Caki2 (cell line): ENCODE results near the gene TCOF1. TPM values are rescaled to one million over a fixed set of nuclear protein-coding genes. Genes with fewer than 3 reads are reported as not detected.
"Not testable (repeated sequence)": the region's sequence is repeated elsewhere in the genome, so short reads cannot be mapped to it uniquely, and the experiment has no call there.

Source experiments
- DNase-seq: peaks from one replicate; pipeline ENCODE4 v3.0.0-alpha.2; 2015; ENCODE audit warnings: low read depth
- in situ Hi-C: cut with HindIII; loops from 2 replicates; pipeline ENCODE4 v1.10.0; 2016; ENCODE audit warnings: low sequenced_read_pairs, low pct_unique_long_range_greater_than_20kb, mixed read lengths
- total RNA-seq: library from RNA; depleted of rRNA; stranded (reverse); fragments of >200 nt; shearing (Covaris generic); gene quantifications from 2 replicates; pipeline ENCODE4 v1.2.3, GENCODE V29; 2014; ENCODE audit warnings: low replicate concordance

Gene TCOF1
- total RNA-seq, 1 experiment from 2014 or later: 53.1 TPM

- in situ Hi-C loops: no loop called here
- peak; percentile 69 for DNase-seq
These were observed 53.2 kb downstream of the TCOF1 start for GRCh38 chr5:150410524-150411244.

- DNase-seq: no peak
- in situ Hi-C loops: no loop called here
These were observed 53.9 kb downstream of the TCOF1 start for GRCh38 chr5:150411245-150411979.

- in situ Hi-C loops: no loop called here
- DNase-seq: peak; percentile 78
These were observed 55.0 kb downstream of the TCOF1 start, which contains the start of gene CD74 for GRCh38 chr5:150412319-150413175. CD74 (minus strand) TSS chr5:150412910; CDS start chr5:150412749, 161 bp downstream.

GRCh38 chr5:150413176-150413901, 55.8 kb downstream of the TCOF1 start:
- no peak for DNase-seq
- in situ Hi-C loops: no loop called here

GRCh38 chr5:150413902-150414790, 56.6 kb downstream of the TCOF1 start:
- DNase-seq, in situ Hi-C loops: not testable (repeated sequence)

- in situ Hi-C loops: no loop called here
- no peak for DNase-seq
These were observed 62.3 kb downstream of the TCOF1 start for GRCh38 chr5:150419630-150420270.

- in situ Hi-C loops: no loop called here
- DNase-seq: no peak
These were observed 64.6 kb downstream of the TCOF1 start for GRCh38 chr5:150422075-150422474.

GRCh38 chr5:150422758-150423157, 65.3 kb downstream of the TCOF1 start:
- in situ Hi-C loops: no loop called here
- DNase-seq: no peak

- in situ Hi-C loops, DNase-seq: not testable (repeated sequence)
These were observed 68.7 kb downstream of the TCOF1 start for GRCh38 chr5:150426165-150426564.

- in situ Hi-C loops: no loop called here
- DNase-seq: no peak
These were observed 70.8 kb downstream of the TCOF1 start for GRCh38 chr5:150428106-150428876.

GRCh38 chr5:150428978-150429377, 71.5 kb downstream of the TCOF1 start:
- DNase-seq: no peak
- in situ Hi-C loops: no loop called here

- DNase-seq: no peak
- in situ Hi-C loops: no loop called here
These were observed 71.9 kb downstream of the TCOF1 start for GRCh38 chr5:150429410-150429873.

GRCh38 chr5:150431048-150431447, 73.6 kb downstream of the TCOF1 start:
- DNase-seq: no peak
- in situ Hi-C loops: no loop called here

- in situ Hi-C loops: no loop called here
These were observed 74.1 kb downstream of the TCOF1 start for GRCh38 chr5:150431574-150431973.

GRCh38 chr5:150434464-150434863, 77.0 kb downstream of the TCOF1 start:
- DNase-seq: no peak
- in situ Hi-C loops: no loop called here

More at GRCh38 chr5:150431574-150431973, 74.1 kb downstream of the TCOF1 start:
- no peak for DNase-seq

- in situ Hi-C loops: no loop called here
- peak; percentile 60 for DNase-seq
These were observed 78.7 kb downstream of the TCOF1 start for GRCh38 chr5:150436141-150436680.
